Muscle of back (tissue), 11 donors: ENCODE results near the gene SRBD1. TPM values are rescaled to one million over a fixed set of nuclear protein-coding genes. Genes with fewer than 3 reads are reported as not detected.

Experiments used
- DNase-seq, 3 donors: peaks; one replicate each; pipeline versions ENCODE4 v3.0.0 to v3.0.0-alpha.2; 2013
- polyA plus RNA-seq, 10 donors: library from polyadenylated mRNA; unstranded; fragments of 120-200 nt; gene quantifications; one replicate each; pipeline ENCODE4 v1.2.1, GENCODE V29; 2013; ENCODE audit not compliant: insufficient read length in 10 of 10

SRBD1 gene
- polyA plus RNA-seq, 10 donors = 9.2 to 14.0 (median 11.0) TPM

GRCh38 chr2:45598545-45598944 is 12.5 kb downstream of the SRBD1 start:
- no peak for DNase-seq

DNA sequence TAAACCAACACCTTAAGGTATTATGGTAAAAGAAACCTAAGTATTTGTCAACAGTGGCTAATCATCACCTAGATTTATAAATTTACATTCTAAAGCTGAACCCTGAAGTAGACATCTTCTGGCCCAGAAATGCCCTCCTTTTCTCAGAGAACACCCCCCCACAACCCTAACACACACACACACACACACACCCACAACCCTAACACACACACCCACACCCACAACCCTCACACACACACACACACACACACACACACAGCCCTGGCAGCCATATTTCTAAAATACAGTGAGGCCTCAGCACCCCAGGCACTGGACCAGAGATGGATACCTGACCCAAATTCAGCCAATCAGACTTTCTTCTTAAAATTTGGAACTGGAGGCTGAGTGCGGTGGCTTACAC is 14.3 kb downstream of the SRBD1 start:
- no peak for DNase-seq

- DNase-seq = peak in 1 of 3 donors; percentile 40
These were observed 15.2 kb downstream of the SRBD1 start for GRCh38 chr2:45595721-45596435.

- DNase-seq = no peak
These were observed 20.0 kb downstream of the SRBD1 start for GRCh38 chr2:45591073-45591472.

GRCh38 chr2:45588158-45588829 is 22.8 kb downstream of the SRBD1 start:
- DNase-seq = no peak

GRCh38 chr2:45586600-45586999 is 24.5 kb downstream of the SRBD1 start:
- no peak for DNase-seq

- DNase-seq = peak in 2 of 3 donors; percentile 25 to 56
These were observed 25.7 kb downstream of the SRBD1 start for GRCh38 chr2:45585267-45585861.

GRCh38 chr2:45583977-45584376 is 27.1 kb downstream of the SRBD1 start:
- DNase-seq = no peak

- no peak for DNase-seq
These were observed 28.5 kb downstream of the SRBD1 start for GRCh38 chr2:45582522-45582921.

GRCh38 chr2:45578056-45578843 is 32.8 kb downstream of the SRBD1 start:
- DNase-seq = peak in 2 of 3 donors; percentile 10 to 17

DNA sequence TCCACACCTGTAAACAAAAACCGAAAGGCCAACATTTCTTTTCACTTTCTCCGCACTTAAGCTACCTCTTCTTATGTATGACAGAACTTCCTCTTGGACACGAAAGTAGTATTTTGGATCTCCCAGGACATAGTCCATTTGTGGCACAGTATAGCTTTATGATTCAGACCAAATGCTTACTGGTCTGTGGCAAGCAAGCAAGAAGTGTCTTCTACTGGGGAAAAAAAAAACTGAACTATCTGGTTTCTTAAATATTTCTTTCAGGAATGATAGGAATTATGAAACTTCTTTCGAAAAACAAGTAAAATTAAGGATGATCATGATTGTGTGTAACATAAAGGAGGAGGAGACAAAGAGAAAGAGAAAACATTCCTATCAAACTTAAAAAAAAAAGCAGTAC is 33.6 kb downstream of the SRBD1 start:
- no peak for DNase-seq

GRCh38 chr2:45575881-45576280 is 35.2 kb downstream of the SRBD1 start:
- DNase-seq = no peak

- DNase-seq = no peak
These were observed 38.1 kb downstream of the SRBD1 start for GRCh38 chr2:45572979-45573378.

DNA sequence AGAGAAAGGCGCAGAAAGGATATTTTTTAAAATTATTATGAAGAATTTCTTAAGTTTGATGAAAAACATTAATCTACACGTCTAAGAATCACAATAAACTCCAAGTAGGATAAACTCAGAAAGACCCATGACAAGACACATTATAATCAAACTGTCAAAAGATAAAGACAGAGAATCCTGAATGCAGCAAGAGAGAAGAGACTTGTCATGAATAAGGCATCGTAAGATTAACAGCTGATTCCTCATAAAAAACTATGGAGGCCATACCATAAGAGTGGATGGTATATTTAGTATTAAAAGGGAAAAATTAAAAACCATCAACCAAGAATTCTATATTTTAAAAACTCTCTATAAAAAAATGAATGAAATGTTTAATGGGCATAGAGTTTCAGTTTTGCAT is 39.1 kb downstream of the SRBD1 start:
- no peak for DNase-seq

GRCh38 chr2:45570671-45571334 is 40.3 kb downstream of the SRBD1 start:
- no peak for DNase-seq

DNA sequence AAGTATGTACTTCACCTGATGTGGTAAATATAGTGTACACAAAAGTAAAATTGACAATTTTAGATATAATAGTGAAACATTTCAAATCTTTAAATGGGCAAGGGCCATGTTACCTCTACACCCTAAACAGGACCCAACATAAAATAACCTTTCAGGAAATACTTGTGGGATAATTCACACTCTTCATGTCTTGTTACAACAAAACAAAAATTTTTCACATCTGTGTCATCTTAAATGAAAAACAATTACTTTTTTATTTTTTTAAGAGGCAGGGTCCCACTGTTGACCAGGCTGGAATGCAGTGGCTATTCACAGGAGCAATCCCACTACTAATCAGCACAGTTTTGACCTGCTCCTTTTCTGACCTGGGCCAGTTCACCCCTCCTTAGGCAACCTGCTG is 42.1 kb downstream of the SRBD1 start:
- DNase-seq = no peak

GRCh38 chr2:45567974-45568789 is 42.9 kb downstream of the SRBD1 start:
- peak in 2 of 3 donors; percentile 12 to 44 for DNase-seq

- no peak for DNase-seq
These were observed 43.6 kb downstream of the SRBD1 start for GRCh38 chr2:45567288-45567963.

- no peak for DNase-seq
These were observed 51.6 kb downstream of the SRBD1 start for GRCh38 chr2:45559436-45559835.

GRCh38 chr2:45554742-45555140 is 56.3 kb downstream of the SRBD1 start:
- peak in 1 of 3 donors; percentile 5 for DNase-seq
